ENCODE results near the gene IL13RA1. TPM values are rescaled to one million over a fixed set of nuclear protein-coding genes. Genes with fewer than 3 reads are reported as not detected.
"Not testable (repeated sequence)": the region's sequence is repeated elsewhere in the genome, so short reads cannot be mapped to it uniquely, and the experiment has no call there.

Gene IL13RA1
- total and polyA plus RNA-seq, 7 donors = 16.9 to 56.1 (median 32.8) TPM

DNA sequence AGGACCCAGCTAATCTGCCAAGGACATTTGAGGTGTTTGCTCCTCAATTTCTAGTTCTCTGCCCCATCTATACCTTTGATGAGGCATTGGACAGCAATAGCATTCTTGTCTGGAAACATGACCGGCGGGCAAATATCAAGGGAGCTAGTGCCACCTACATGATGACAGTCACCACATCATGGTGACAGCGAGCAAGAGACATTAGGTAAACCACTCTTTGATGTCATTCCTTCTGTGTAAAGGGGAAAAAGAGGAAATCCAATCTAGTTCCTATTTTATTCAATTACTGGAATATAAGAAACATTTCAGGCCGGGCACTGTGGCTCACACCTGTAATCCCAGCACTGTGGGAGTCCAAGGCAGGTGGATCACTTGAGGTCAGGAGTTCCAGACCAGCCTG, 20.7 kb upstream of the IL13RA1 start:
- no peaks in the 10 kb centered on the region for H3K4me1 ChIP-seq
- no peak overlapping the region for H3K4me3 ChIP-seq
- H3K27ac ChIP-seq = no peak overlapping the region
- intact Hi-C loops (cut with DNase I) = no loop called here
- no peaks in the 10 kb centered on the region for H3K9me3 ChIP-seq
- TF ChIP-seq CTCF (IDR thresholded peaks at IDR 0.05) = no peak
- no peaks in the 10 kb centered on the region for H3K27me3 ChIP-seq (ENCODE audit: insufficient read depth in 3 of 3, low read length in 2 of 3)
- no peak for DNase-seq
- 78 to 86% (median 86%) methylated on average over 4 of the region's 4 CpGs for WGBS, 3 donors
- no peak for ATAC-seq
- H3K36me3 ChIP-seq (ENCODE audit: insufficient read depth in 1 of 2, low read depth in 1 of 2) = no peaks in the 10 kb centered on the region

- ATAC-seq (no peak), DNase-seq (no peak)
- Histone ChIP-seq H3K4me1 (no peaks in the 10 kb centered on the region), H3K4me3 (no peak overlapping the region), H3K27me3 (ENCODE audit: insufficient read depth in 3 of 3, low read length in 2 of 3) (no peaks in the 10 kb centered on the region), H3K36me3 (ENCODE audit: insufficient read depth in 1 of 2, low read depth in 1 of 2) (no peaks in the 10 kb centered on the region), H3K27ac (no peak overlapping the region), H3K9me3 (no peaks in the 10 kb centered on the region)
- no peak for TF ChIP-seq CTCF (IDR thresholded peaks at IDR 0.05)
- intact Hi-C loops (cut with DNase I) = no loop called here
- WGBS, 3 donors = 93 to 100% (median 95%) methylated on average over 1 of the region's 1 CpG
Observed at GRCh38 chrX:118714521-118714920, 12.9 kb upstream of the IL13RA1 start.

GRCh38 chrX:118715917-118716316, 11.5 kb upstream of the IL13RA1 start:
- intact Hi-C loops (cut with DNase I); H3K27me3 ChIP-seq (ENCODE audit: insufficient read depth in 3 of 3, low read length in 2 of 3); H3K4me3 ChIP-seq; H3K36me3 ChIP-seq (ENCODE audit: insufficient read depth in 1 of 2, low read depth in 1 of 2); H3K4me1 ChIP-seq; ATAC-seq; H3K9me3 ChIP-seq; H3K27ac ChIP-seq; DNase-seq: not testable (repeated sequence)
- WGBS, 3 donors = 52 to 67% (median 54%) methylated on average over 13 to 14 of the region's 14 CpGs

- intact Hi-C loops (cut with DNase I) = not testable (repeated sequence)
Observed at GRCh38 chrX:118716833-118717232, 10.6 kb upstream of the IL13RA1 start.

GRCh38 chrX:118717678-118718391, 9.6 kb upstream of the IL13RA1 start:
- Histone ChIP-seq H3K27ac (no peak overlapping the region), H3K9me3 (no peaks in the 10 kb centered on the region), H3K36me3 (ENCODE audit: insufficient read depth in 1 of 2, low read depth in 1 of 2) (no peaks in the 10 kb centered on the region), H3K4me3 (no peak overlapping the region), H3K4me1 (no peaks in the 10 kb centered on the region), H3K27me3 (ENCODE audit: insufficient read depth in 3 of 3, low read length in 2 of 3) (no peaks in the 10 kb centered on the region)
- DNase-seq = no peak
- ATAC-seq = no peak
- WGBS, 3 donors = 85 to 95% (median 90%) methylated on average over 10 to 13 of the region's 13 CpGs
- TF ChIP-seq CTCF (IDR thresholded peaks at IDR 0.05) = no peak
- intact Hi-C loops (cut with DNase I) = no loop called here

More at GRCh38 chrX:118716833-118717232, 10.6 kb upstream of the IL13RA1 start:
- H3K36me3 ChIP-seq (ENCODE audit: insufficient read depth in 1 of 2, low read depth in 1 of 2); ATAC-seq; DNase-seq; H3K27ac ChIP-seq; H3K27me3 ChIP-seq (ENCODE audit: insufficient read depth in 3 of 3, low read length in 2 of 3); H3K4me3 ChIP-seq; H3K4me1 ChIP-seq; H3K9me3 ChIP-seq: not testable (repeated sequence)
- WGBS, 3 donors = 93 to 97% (median 94%) methylated on average over 10 to 28 of the region's 28 CpGs

DNA sequence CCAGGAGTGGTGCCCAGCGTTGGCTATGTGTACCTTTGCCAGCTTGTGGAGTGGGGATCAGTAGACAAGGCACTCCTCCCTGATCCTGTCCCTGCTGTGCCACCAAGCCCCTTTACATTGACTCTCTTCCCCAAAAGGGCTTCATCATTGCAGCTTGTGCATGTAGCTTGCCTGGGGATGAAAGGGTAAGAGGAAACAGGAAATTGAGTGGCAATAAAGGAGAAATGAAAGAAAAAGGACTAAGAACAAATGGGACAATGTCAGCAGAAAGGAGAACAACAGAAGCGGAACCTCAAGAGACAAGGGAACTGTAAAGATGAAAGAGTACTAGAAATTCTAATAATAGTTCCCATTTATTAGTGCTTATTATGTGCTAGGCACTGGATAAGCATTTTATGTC, 8.7 kb upstream of the IL13RA1 start:
- WGBS, 3 donors = 59 to 76% (median 63%) methylated on average over 2 of the region's 2 CpGs
- H3K4me3 ChIP-seq = no peak overlapping the region
- H3K9me3 ChIP-seq = no peaks in the 10 kb centered on the region
- TF ChIP-seq CTCF (IDR thresholded peaks at IDR 0.05) = no peak
- ATAC-seq = no peak
- H3K36me3 ChIP-seq (ENCODE audit: insufficient read depth in 1 of 2, low read depth in 1 of 2) = no peaks in the 10 kb centered on the region
- no peaks in the 10 kb centered on the region for H3K27me3 ChIP-seq (ENCODE audit: insufficient read depth in 3 of 3, low read length in 2 of 3)
- H3K27ac ChIP-seq = no peak overlapping the region
- no peaks in the 10 kb centered on the region for H3K4me1 ChIP-seq
- intact Hi-C loops (cut with DNase I) = no loop called here
- no peak for DNase-seq

Data from psoas muscle (tissue), 8 donors.